Activated CD4-positive, alpha-beta T cell treated with anti-CD3 and anti-CD28 coated beads, Interleukin-2, Interleukin-6, amounts not matched to agents 100 ng/mL and 50 ng/mL, durations not matched to agents 16 hours and 8 hours (primary cell): ENCODE measurements around the gene NEK11.
A peak's percentile ranks its signal among the peaks of the same experiment; 100 is the strongest.

Experiments
- DNase-seq: peaks from one replicate; pipeline ENCODE4 v3.0.0-alpha.2; 2020

NEK11 gene, protein sequence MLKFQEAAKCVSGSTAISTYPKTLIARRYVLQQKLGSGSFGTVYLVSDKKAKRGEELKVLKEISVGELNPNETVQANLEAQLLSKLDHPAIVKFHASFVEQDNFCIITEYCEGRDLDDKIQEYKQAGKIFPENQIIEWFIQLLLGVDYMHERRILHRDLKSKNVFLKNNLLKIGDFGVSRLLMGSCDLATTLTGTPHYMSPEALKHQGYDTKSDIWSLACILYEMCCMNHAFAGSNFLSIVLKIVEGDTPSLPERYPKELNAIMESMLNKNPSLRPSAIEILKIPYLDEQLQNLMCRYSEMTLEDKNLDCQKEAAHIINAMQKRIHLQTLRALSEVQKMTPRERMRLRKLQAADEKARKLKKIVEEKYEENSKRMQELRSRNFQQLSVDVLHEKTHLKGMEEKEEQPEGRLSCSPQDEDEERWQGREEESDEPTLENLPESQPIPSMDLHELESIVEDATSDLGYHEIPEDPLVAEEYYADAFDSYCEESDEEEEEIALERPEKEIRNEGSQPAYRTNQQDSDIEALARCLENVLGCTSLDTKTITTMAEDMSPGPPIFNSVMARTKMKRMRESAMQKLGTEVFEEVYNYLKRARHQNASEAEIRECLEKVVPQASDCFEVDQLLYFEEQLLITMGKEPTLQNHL

DNA sequence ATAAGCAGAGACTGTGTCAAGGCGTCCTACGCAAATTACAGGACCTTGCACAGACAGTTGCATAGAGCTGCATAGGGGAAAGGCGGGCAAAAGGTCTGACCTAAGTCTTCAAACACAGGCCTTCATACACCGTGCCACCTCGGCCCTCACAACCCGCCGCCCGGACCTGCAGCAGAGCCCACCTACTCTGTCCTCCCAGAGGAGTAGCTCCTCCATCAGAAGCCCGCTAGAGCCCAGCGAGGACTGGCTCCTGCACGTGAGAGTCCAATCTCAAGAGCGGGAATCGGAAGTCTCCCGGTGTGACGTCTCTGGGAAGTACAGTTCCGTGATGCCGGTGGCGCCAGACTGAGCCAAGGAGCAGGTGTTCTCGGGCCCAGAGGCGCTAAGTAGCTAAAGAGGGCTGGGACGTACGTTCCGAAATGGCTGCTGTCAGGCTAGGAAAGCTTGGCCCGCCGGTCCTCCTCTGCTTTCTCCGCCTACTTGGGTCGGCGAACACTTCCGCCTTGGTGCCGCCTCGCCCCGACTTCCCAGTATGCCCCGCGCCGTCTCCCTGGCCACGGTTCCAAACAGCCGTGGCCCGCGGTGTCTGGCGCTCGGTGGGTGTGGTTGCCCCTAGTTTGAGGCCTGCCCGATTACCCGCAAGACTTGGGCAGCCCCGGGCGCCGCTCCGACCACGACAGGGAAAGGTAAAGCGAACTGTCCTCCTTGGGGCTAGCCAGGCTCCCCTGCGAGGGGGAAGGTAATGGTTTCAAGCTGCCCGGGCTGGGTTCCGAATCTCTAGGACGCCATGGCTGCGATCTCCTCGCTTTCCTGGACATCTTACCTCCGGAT is at the start of gene NEK11, which contains the start of gene ASTE1:
TSS of gene NEK11 (plus strand) at position 557 of the 831 bp plus-strand sequence. CDS start 2,832 bp downstream, outside the sequence.
TSS of gene ASTE1 (minus strand) at position 505 of the 831 bp plus-strand sequence. CDS start 1,519 bp downstream, outside the sequence.
- peak; percentile 92 for DNase-seq

- DNase-seq = no peak
Observed at GRCh38 chr3:130979117-130979516, 47.6 kb upstream of the NEK11 start.

GRCh38 chr3:130981469-130981868 is 45.2 kb upstream of the NEK11 start:
- DNase-seq = no peak

GRCh38 chr3:130990282-130990681 is 36.4 kb upstream of the NEK11 start:
- DNase-seq = no peak

- DNase-seq = peak; percentile 17
Observed at GRCh38 chr3:130991126-130991525, 35.6 kb upstream of the NEK11 start.

DNA sequence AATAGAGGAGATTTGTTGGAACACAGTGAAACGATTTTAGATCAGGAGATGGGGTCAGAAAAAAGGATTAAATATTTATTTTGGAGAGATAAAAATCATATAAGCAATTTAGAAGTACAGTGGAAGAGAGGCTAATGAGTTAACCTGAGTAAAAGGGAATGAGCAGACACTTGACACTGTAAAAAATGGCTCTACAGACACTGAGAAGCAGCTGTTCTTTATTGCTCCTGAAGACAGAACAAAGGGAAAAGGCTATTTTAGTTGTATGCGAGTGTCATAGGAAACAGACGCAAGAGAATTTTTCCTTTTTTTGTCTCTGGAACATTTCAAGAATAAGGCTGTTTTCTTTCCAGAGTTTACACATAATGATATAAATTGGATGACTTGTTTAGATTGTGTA is 34.3 kb upstream of the NEK11 start:
- DNase-seq = no peak

DNA sequence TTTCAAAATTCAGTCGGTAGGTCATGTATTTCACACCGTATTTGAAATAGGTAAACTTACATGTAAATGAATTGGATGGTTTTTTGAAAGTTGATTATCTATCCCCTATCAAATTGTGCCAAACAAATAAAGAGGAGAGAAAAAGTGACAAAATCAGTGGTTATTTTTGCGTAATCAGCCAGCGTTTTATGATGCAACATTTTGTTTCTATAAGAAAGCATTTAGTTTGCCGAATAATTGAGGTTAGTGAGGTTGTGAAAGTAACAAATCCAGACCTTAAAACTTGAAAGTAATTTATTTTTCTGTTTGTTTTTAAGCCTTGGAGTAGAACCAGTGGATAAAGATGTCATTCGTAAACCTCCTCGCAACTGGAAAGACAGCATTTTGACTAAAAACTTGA is 29.4 kb upstream of the NEK11 start:
- DNase-seq = no peak

DNA sequence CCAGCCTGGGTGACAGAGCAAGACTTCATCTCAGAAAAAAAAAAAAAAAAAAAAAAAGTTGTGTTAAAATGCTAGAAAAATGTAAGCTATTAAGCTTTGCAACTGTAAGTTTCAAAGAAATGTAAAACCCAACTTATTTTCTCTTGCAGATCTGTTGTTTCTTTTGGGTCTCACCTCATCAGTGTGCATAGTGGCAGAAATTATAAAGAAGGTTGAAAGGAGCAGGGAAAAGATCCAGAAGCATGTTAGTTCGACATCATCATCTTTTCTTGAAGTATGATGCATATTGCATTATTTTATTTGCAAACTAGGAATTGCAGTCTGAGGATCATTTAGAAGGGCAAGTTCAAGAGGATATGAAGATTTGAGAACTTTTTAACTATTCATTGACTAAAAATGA is 25.6 kb upstream of the NEK11 start:
- DNase-seq = no peak

DNA sequence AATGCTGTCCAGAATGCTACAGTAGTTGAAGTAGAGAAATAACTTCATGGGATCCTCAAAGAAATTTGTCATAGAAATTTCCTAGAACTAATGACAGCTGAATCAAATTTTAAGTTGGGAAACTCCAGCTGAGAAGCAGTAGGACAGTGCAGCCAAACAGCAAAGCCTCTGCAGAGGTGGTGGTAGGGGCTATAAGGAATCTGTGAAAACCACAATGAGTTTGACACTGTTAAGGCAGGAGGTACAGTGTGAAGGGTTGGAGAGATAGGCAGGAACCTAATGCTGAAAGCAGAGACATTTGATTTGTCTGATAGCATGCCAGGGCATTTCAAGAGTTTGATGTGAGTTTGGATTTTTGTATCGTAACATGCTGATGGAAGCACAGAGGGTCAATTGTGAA is 22.1 kb upstream of the NEK11 start:
- DNase-seq = peak; percentile 20

GRCh38 chr3:131007256-131007655 is 19.4 kb upstream of the NEK11 start:
- DNase-seq = no peak

GRCh38 chr3:131007782-131008181 is 18.9 kb upstream of the NEK11 start:
- DNase-seq = no peak

GRCh38 chr3:131008326-131008725 is 18.4 kb upstream of the NEK11 start:
- no peak for DNase-seq

GRCh38 chr3:131009698-131010097 is 17.0 kb upstream of the NEK11 start:
- peak; percentile 12 for DNase-seq

- DNase-seq = no peak
Observed at GRCh38 chr3:131018970-131019369, 7.7 kb upstream of the NEK11 start.

- no peak for DNase-seq
Observed at GRCh38 chr3:131020122-131020693, 6.5 kb upstream of the NEK11 start.

- no peak for DNase-seq
Observed at GRCh38 chr3:131025539-131025938, 1.1 kb upstream of the NEK11 start.

DNA sequence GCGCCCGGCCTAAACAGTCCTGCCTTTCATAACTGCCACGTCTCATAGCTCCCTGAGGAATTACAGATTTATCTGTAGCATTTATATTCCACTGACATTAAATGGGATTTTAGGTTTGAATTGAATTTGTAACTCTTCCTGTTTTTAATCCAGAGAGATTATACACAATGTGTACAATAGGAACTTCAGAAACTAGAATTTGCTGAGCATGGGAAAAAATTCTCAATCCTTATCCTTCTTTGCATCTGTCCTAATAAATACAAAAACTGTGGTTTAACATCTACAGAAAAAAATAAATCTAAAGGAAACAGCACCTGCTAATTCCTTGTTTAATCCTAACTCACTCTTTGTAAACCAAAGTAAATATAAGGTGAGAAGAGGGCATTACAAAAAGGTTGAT is 2.2 kb downstream of the NEK11 start:
- DNase-seq = no peak

DNA sequence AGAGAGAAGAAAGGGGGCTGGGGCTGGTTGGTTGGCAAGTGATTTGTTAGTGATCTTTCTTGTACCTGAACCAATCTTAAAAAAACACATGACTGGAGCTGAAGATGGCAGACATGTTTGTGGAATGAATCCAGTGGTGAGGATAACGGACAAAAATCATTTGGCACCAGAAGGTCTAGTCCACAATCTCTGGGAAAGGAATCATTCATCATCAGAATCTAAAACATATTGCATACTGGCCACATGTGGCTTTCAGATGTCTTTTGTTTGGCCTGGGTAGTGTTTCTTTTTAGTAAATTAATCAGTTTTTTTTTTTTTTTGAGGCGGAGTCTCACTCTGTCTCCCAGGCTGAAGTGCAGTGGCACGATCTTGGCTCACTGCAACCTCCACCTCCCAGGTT is 5.0 kb downstream of the NEK11 start:
- no peak for DNase-seq

DNA sequence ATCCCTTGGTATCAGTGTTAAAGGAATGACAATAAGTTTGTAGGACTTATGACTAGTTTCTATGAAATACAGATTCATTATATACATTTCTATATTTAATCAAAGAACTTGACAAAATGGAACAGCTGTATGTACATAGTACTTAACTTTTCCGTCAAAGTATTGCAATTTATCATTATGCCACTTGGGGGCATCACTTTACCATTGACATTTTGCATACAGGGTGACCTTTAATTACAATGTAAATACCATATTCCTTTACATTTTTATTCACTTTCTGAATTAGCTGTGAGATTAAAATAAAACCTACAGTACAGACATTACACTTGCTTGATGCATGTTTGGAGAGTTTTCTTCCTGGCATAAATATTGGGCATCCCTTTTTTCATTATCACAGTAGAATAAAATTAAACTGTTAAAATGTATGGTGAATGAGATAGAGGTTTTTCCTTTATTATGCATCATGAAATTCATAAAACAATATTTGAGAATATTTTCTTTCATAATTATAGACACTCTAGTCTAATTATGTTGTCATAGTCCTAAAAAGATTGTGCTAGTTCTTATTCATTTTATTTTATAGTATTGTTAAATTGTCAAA is 6.9 kb downstream of the NEK11 start:
- DNase-seq = peak; percentile 72

GRCh38 chr3:131036200-131036816 is 9.6 kb downstream of the NEK11 start:
- no peak for DNase-seq

DNA sequence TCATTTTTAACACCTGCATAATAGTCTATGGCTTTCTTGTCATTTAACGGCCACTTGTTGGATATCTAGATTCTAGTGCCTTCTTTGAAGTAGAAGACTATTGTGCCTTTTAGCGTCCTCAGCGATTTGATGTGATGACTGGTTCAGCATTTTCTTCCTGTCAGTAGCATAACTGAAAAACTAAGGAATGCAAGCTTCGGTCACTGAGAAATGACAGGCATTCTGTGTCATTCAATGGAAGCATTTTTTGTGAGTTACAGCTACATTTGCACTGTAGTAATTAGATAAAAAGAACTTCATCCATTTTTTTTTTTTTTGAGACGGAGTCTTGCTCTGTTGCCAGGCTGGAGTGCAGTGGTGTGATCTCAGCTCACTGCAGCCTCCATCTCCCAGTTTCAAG is 10.3 kb downstream of the NEK11 start:
- no peak for DNase-seq

GRCh38 chr3:131038326-131038725 is 11.6 kb downstream of the NEK11 start:
- peak; percentile 9 for DNase-seq
